Activated naive CD4-positive, alpha-beta T cell treated with anti-CD3 and anti-CD28 coated beads, Interleukin-2, amount 50 U/mL, for 24 hours (primary cell): ENCODE results near the gene TAX1BP1.
"Not testable (repeated sequence)": the region's sequence is repeated elsewhere in the genome, so short reads cannot be mapped to it uniquely, and the experiment has no call there.

Experiments used
- H3K27ac Mint-ChIP-seq: one replicate; pipeline ENCODE4 v1.8.0; 2021; ENCODE audit warnings: mild to moderate bottlenecking, mixed read lengths
- H3K27me3 Mint-ChIP-seq: one replicate; pipeline ENCODE4 v1.8.0; 2021; ENCODE audit warnings: mixed read lengths
- H3K36me3 Mint-ChIP-seq: one replicate; pipeline ENCODE4 v1.8.0; 2021; ENCODE audit warnings: mixed read lengths
- H3K4me1 Mint-ChIP-seq: one replicate; pipeline ENCODE4 v1.8.0; 2021; ENCODE audit warnings: mixed read lengths
- H3K4me3 Mint-ChIP-seq: one replicate; pipeline ENCODE4 v1.8.0; 2021; ENCODE audit warnings: mild to moderate bottlenecking, mixed read lengths
- H3K9me3 Mint-ChIP-seq: one replicate; pipeline ENCODE4 v1.8.0; 2021; ENCODE audit warnings: mixed read lengths

The TAX1BP1 gene

GRCh38 chr7:27840760-27841364 lies 100.9 kb downstream of the TAX1BP1 start:
- Mint-ChIP-seq H3K27me3 (no peaks in the 10 kb centered on the region), H3K27ac (no peak overlapping the region), H3K36me3 (peaks cover 2% of the 10 kb centered on the region), H3K4me1 (peaks cover 28% of the 10 kb centered on the region), H3K4me3 (no peak overlapping the region), H3K9me3 (no peaks in the 10 kb centered on the region)

GRCh38 chr7:27842094-27842692 lies 102.2 kb downstream of the TAX1BP1 start:
- Mint-ChIP-seq H3K4me1 (peaks cover 17% of the 10 kb centered on the region), H3K36me3 (no peaks in the 10 kb centered on the region), H3K27me3 (no peaks in the 10 kb centered on the region), H3K4me3 (no peak overlapping the region), H3K9me3 (no peaks in the 10 kb centered on the region), H3K27ac (no peak overlapping the region)

DNA sequence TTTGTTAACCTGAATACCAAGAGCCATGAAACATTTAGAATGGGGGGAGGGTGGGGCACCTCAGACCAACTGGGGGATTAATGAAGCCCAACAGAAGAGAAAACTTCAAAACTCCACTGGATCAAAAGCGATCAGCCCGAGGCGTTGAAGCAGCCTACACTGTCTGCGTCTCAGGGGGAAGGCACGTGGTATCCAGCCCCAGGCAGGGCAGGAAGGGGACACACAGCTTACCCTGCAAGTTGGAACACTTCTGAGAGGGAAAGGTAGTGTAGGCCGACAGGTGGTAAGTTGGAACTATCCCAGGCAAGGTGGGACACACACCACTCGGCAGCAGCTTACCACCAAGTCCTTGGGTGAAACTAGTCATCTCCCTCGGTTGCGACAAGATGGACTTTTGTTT lies 102.9 kb downstream of the TAX1BP1 start:
- Mint-ChIP-seq H3K4me3 (no peak overlapping the region), H3K9me3 (no peaks in the 10 kb centered on the region), H3K27ac (no peak overlapping the region), H3K4me1 (peaks cover 17% of the 10 kb centered on the region), H3K27me3 (no peaks in the 10 kb centered on the region), H3K36me3 (no peaks in the 10 kb centered on the region)

GRCh38 chr7:27843584-27844305 lies 103.8 kb downstream of the TAX1BP1 start:
- no peaks in the 10 kb centered on the region for H3K9me3 Mint-ChIP-seq
- H3K36me3 Mint-ChIP-seq = no peaks in the 10 kb centered on the region
- H3K4me1 Mint-ChIP-seq = peaks cover 12% of the 10 kb centered on the region
- no peaks in the 10 kb centered on the region for H3K27me3 Mint-ChIP-seq
- no peak overlapping the region for H3K4me3 Mint-ChIP-seq
- H3K27ac Mint-ChIP-seq = no peak overlapping the region

DNA sequence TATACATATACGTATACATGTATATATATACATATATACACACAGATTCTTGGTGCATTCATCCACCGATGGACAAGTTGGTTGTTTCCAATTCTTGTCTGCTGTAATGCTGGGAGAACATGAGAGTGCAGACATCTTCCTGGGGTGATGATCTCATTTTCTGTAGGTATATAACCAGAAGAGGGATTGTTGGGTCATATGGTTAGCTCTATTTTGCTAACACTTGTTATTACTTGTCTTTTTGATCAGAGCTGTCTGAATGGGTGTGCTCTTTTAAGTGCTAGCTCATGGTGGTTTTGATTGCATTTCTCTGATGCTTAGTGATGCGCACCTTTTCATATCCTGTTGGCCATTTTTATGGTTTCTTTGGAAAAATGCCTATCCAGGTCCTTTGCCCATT lies 106.4 kb downstream of the TAX1BP1 start:
- H3K27me3 Mint-ChIP-seq = no peaks in the 10 kb centered on the region
- peaks cover 2% of the 10 kb centered on the region for H3K36me3 Mint-ChIP-seq
- no peak overlapping the region for H3K27ac Mint-ChIP-seq
- no peaks in the 10 kb centered on the region for H3K4me1 Mint-ChIP-seq
- no peak overlapping the region for H3K4me3 Mint-ChIP-seq
- H3K9me3 Mint-ChIP-seq = no peaks in the 10 kb centered on the region

GRCh38 chr7:27850531-27850930 lies 110.6 kb downstream of the TAX1BP1 start:
- Mint-ChIP-seq H3K27me3 (no peaks in the 10 kb centered on the region), H3K9me3 (peaks cover 8% of the 10 kb centered on the region), H3K4me3 (no peak overlapping the region), H3K27ac (no peak overlapping the region), H3K36me3 (peaks cover 10% of the 10 kb centered on the region), H3K4me1 (no peaks in the 10 kb centered on the region)

- H3K4me1 Mint-ChIP-seq, H3K27ac Mint-ChIP-seq, H3K9me3 Mint-ChIP-seq, H3K27me3 Mint-ChIP-seq, H3K4me3 Mint-ChIP-seq: not testable (repeated sequence)
- peaks cover 16% of the 10 kb centered on the region for H3K36me3 Mint-ChIP-seq
Observed at GRCh38 chr7:27856703-27857485, 116.9 kb downstream of the TAX1BP1 start.

DNA sequence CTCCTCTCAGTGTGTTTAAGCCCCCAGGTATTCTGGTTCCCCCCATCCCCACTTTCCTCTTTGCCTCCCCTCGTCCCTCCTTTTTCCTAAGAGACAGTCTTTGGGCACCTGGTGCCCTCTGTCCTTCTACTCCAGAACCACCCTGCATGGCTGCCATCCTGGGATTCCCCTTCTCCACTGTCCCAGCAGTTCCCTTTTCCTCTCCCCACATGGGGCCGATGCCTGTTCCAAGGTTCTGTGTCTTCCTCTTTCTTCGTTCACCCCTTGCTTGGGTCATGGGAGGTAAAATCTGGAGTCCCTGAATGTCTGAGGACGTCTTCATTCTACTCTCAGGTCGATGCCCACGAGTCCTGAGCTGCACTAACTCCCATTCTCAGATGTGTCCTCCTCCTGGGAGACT lies 120.8 kb downstream of the TAX1BP1 start:
- no peaks in the 10 kb centered on the region for H3K27me3 Mint-ChIP-seq

DNA sequence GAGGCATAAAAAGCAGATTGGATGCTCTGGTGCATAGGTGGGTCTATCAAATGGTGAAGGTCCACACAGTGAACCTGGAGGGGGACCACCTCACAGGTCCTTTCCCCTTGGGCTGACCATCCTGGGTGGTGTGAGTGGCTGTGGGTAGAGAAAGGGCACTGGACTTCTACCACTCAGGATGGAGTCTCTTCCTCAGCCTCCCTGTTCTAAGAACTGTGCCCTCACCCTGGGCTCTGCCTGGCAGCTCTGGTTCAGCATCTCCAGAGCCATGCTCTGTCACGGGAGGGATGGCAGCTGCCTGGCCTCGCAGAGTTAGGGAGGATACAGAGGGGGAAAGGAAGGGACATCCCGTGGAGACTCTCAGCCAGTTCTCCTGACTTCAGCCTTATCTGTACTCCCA lies 121.8 kb downstream of the TAX1BP1 start:
- H3K4me1 Mint-ChIP-seq = no peaks in the 10 kb centered on the region
- H3K36me3 Mint-ChIP-seq = peaks cover 7% of the 10 kb centered on the region
- no peaks in the 10 kb centered on the region for H3K27me3 Mint-ChIP-seq
- no peak overlapping the region for H3K27ac Mint-ChIP-seq
- H3K9me3 Mint-ChIP-seq = no peaks in the 10 kb centered on the region
- no peak overlapping the region for H3K4me3 Mint-ChIP-seq

More for the DNA sequence above, 120.8 kb downstream of the TAX1BP1 start:
- peaks cover 8% of the 10 kb centered on the region for H3K36me3 Mint-ChIP-seq
- H3K9me3 Mint-ChIP-seq = no peaks in the 10 kb centered on the region
- no peaks in the 10 kb centered on the region for H3K4me1 Mint-ChIP-seq
- no peak overlapping the region for H3K27ac Mint-ChIP-seq
- no peak overlapping the region for H3K4me3 Mint-ChIP-seq

DNA sequence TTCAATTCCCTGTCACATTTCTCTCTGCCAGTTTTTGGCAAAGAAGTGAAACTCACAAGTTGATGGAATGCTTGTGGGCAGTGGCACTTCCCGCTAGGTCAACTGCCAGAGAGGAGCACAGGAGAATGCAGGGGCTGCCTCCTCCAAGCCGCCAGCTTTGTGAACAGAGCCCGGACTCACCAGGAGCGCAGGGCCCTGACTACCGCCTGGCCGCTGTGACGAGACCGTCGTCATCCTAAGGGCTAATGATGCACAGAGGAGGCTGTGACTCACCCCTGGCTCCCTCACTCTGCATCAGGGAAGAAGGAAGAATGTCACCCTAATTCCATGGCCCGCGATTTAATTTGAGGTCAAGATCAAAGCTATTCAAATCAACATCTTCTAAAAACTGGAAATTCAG lies 123.9 kb downstream of the TAX1BP1 start:
- no peaks in the 10 kb centered on the region for H3K4me1 Mint-ChIP-seq
- no peaks in the 10 kb centered on the region for H3K9me3 Mint-ChIP-seq
- H3K27me3 Mint-ChIP-seq = no peaks in the 10 kb centered on the region
- peaks cover 13% of the 10 kb centered on the region for H3K36me3 Mint-ChIP-seq
- no peak overlapping the region for H3K27ac Mint-ChIP-seq
- H3K4me3 Mint-ChIP-seq = no peak overlapping the region

- Mint-ChIP-seq H3K4me1 (no peaks in the 10 kb centered on the region), H3K36me3 (peaks cover 12% of the 10 kb centered on the region), H3K27me3 (no peaks in the 10 kb centered on the region), H3K9me3 (no peaks in the 10 kb centered on the region), H3K27ac (no peak overlapping the region), H3K4me3 (no peak overlapping the region)
Observed at GRCh38 chr7:27866256-27866655, 126.3 kb downstream of the TAX1BP1 start.

DNA sequence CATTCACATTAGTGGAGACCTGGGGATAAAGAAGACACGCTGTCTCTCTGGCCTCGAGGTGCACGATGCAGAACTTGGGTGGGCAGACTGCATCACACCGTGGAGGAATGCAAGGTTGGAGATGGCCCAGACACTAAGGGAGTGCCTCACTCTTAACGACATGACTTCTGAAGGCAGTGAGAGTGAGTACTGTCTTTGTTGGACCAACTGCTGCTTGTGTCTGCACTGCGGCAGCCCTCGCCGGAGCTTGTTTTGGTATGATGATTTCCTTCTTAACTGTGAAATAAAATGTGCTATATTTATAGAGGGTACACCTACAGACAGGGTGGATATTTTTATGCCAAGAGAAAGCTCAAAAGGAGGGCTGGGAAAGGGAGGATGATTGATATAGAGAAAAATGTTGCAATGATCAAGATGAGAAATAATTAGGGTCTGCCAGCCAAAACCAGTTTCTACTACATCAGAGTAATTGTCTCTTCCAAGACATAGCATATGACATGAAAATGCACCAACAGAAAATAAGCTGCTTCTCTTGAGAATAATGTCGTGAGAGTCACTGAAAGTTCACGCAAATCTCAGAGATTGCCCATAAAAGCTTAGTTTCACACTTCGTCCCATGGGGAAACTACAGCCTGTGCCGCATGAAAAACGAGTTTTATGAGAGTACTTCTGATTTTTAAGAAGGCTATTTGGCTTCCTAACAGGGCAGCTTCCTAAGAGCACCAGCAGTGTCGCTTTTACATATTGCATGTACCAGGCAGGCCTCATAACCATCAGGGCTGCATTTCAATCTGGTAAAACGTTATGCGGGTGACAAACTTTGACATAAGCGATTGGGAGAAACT lies 127.1 kb downstream of the TAX1BP1 start:
- Mint-ChIP-seq H3K27me3 (no peaks in the 10 kb centered on the region), H3K36me3 (peaks cover 10% of the 10 kb centered on the region), H3K4me1 (no peaks in the 10 kb centered on the region), H3K4me3 (no peak overlapping the region), H3K27ac (no peak overlapping the region), H3K9me3 (no peaks in the 10 kb centered on the region)

DNA sequence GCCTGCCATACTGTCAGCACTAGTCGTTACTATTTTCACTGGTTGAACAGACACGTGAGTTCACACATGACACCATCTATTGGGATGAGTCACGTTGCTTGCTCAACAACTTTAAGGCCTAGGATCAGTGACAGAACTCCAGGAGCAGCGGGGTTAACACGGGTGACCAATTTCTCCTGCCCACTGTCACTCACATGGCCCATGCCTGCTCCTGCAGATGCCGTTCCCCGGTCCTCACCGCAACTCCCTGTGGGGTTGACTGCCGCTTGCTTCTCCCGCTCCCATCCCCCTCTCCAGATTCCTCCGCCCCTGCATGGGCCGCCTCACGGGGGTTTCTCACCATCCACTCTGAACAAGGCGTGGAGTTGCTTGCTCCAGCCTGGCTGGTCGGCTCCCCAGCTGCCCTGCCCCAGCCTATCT lies 128.2 kb downstream of the TAX1BP1 start:
- Mint-ChIP-seq H3K27ac (no peak overlapping the region), H3K9me3 (no peaks in the 10 kb centered on the region), H3K4me3 (no peak overlapping the region), H3K27me3 (no peaks in the 10 kb centered on the region), H3K36me3 (peaks cover 10% of the 10 kb centered on the region), H3K4me1 (no peaks in the 10 kb centered on the region)

DNA sequence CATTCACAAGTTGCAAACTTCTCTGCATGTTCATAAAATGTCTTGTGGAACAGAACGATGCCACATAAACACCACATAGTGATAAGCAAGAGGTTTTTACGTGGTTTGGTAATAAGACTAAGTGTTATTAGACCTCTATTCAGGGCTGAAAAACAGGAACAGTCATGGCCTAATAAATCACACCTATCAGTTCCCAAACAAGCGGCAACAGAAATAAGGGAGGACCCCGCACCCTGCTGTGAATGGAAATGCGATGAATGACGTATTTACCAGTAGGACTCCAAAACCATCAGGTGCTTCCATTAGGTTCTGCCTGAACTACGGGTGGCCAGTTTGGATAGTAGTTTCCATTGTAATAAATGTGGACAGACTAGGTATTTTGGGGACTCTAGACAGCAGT lies 129.1 kb downstream of the TAX1BP1 start:
- no peak overlapping the region for H3K4me3 Mint-ChIP-seq
- no peaks in the 10 kb centered on the region for H3K4me1 Mint-ChIP-seq
- H3K27me3 Mint-ChIP-seq = no peaks in the 10 kb centered on the region
- peaks cover 8% of the 10 kb centered on the region for H3K36me3 Mint-ChIP-seq
- no peak overlapping the region for H3K27ac Mint-ChIP-seq
- no peaks in the 10 kb centered on the region for H3K9me3 Mint-ChIP-seq

DNA sequence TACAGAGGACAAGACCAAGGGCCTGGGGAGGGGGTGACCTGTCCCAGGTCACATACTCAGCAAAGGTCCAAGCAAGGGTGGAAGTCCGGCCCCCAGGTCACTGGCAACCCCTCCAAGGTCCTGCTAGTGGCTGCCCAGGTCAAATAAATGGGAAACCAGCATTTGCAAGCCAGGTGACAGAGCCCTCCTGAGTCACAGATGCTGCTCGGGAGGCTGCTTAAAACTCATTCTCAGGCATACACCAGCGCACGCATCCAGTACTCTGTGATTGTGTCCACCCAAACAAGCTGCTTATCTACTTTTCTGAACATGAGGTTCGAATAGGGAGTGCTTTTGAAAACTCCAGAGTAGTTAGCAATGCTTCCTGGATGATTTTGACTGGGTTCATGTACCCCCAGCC lies 130.6 kb downstream of the TAX1BP1 start:
- Mint-ChIP-seq H3K4me3 (no peak overlapping the region), H3K36me3 (peaks cover 10% of the 10 kb centered on the region), H3K4me1 (no peaks in the 10 kb centered on the region), H3K27ac (no peak overlapping the region), H3K27me3 (no peaks in the 10 kb centered on the region), H3K9me3 (no peaks in the 10 kb centered on the region)
